KG1 (cell line): ENCODE results near the gene NUDT4.
"Not testable (repeated sequence)": the region's sequence is repeated elsewhere in the genome, so short reads cannot be mapped to it uniquely, and the experiment has no call there.

ENCODE experiments used
- DNase-seq: peaks from one replicate; lab custom pipeline; 2025; lab: John Stamatoyannopoulos, UW

NUDT4 gene

DNA sequence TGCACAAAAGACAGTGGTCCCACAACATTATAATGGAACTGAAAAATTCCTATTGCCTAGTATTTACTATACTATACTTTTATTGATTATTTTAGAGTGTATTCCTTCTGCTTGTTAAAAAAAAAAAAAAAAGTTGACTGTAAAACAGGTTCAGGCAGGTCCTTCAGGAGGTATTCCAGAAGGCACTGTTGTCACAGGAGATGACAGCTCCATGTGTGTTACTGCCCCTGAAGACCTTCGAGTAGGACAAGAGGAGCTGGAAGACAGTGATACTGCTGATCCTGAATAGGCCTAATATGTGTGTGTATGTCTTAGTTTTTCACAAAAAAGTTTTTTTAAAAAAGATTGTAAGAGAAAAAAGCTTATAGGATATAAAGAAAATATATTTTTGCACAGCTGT is 51.7 kb downstream of the NUDT4 start:
- no peak for DNase-seq

DNA sequence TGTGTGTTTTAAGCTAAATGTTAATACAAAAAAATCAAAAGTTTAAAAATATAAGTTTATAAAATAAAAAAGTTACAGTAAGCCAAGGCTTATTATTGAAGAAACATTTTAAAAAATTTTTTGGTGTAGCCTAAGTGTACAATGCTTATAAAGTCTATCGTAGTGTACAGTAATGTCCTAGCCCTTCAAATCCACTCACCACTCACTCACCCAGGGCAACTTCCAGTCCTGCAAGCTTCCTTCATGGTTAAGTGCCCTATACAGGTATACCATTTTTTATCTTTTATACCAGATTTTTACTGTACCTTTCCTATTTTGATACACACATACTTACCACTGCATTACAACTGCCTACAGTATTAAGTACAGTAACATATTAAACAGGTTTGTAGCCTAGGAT is 52.1 kb downstream of the NUDT4 start:
- DNase-seq = no peak

- no peak for DNase-seq
Observed at GRCh38 chr12:93430280-93430679, 52.6 kb downstream of the NUDT4 start.

DNA sequence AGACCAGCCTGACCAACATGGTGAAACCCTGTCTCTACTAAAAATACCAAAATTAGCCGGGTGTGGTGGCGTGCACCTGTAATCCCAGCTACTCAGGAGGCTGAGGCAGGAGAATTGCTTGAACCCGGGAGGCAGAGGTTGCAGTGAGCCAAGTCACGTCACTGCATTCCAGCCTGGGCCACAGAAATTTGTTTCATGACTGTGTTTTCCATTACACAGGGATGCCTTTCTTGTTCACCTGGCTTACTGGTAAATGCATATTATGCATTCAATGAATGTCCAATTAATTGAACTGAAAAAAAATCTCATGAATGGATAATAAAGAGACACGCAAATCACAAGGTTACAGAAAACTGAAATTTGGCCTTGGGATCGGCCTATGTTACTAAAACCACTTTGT is 54.3 kb downstream of the NUDT4 start:
- not testable (repeated sequence) for DNase-seq

DNA sequence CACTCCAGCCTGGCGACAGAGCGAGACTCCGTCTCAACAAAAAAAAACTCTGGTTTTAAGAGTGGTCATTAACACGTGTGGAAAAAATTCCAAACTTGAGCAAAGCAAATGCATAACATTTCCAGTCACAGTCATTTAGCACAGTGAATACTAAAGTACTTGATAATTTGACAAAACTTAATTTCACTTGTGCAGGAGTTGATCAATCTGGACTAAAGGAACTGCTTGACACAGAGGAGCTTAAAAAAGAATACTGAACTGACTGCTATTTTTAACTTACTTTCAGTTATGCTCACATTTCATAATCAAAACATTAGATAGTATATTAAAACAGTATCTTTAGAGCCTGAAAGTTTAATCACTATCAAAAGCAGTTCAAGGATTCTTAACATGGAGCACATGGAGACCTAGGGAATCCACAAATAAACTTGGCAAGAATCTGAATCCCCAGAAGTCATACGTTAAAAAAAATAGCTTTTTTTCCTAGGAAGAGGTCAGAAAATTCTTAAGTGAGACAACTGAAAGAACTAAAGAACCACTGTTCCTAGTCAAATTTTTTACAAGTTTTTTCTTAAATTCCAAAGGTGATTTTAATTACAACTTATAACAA is 56.6 kb downstream of the NUDT4 start:
- no peak for DNase-seq

- no peak for DNase-seq
Observed at GRCh38 chr12:93438266-93439050, 60.7 kb downstream of the NUDT4 start.

DNA sequence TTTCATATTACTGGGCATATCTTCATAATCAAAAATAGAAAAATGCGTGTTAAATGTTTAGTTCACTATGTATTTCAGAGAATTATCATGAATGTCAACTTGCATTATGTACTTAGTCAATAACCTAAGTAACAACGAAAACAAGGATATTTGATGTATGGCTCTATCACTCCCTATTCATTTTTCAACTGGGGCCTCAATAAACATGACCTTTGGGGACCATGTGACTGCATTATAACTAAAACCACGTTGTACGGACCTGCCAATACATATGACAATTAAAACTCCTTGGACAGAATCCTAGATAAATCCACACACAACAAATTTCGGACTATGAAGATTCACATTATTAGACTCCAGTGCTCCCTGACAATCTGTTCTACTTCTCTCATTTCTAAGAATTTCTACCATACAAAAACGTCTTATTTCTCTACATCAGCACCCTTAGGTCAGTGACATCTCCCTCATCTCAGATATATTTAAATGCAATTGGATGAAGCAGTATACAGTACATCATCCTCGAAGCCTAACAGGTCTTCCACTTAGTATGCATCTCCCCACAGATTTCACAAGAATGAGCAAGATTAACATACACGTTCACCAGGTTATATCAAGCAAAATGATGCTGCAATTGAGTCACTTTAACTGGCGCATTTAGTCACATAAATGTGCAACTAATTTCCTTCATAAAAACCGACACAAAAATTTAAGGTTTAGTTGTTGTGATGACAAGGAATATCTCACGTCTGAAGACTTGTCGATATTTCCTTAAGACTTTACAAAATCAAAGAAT is 62.5 kb downstream of the NUDT4 start:
- no peak for DNase-seq

DNA sequence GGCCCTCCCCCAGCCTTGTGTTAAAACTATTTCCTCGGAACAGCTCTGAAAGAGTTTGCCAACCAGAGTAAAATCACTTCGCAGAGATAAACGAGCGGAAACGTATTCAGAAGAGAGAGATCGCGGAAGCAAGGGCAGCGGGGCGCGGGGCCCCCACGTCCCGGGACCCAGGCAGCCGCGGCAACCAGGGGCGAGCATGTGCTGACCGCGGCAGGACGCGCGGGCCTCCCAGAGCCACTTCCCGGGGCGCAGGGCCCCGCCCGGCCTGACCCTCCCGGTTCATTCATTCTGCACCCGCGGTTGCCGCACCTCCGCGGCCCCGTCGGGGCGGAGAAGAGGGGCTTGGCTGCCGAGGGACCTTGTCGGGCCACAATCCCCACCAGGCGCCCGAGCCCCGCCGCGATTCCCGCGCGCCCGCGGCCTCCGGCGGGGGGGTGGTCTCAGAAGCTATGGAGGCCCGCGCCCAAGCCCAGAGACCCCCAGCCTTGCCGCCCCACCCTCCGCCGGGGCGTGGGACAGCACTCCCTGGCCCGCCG is 63.4 kb downstream of the NUDT4 start:
- DNase-seq = no peak

- DNase-seq = peak; percentile 97
Observed at GRCh38 chr12:93441617-93442410, 64.1 kb downstream of the NUDT4 start, which contains the start of gene UBE2N. Gene UBE2N, minus strand, starts transcription at chr12:93441947. Its CDS starts 63 bp downstream, at chr12:93441884.

DNA sequence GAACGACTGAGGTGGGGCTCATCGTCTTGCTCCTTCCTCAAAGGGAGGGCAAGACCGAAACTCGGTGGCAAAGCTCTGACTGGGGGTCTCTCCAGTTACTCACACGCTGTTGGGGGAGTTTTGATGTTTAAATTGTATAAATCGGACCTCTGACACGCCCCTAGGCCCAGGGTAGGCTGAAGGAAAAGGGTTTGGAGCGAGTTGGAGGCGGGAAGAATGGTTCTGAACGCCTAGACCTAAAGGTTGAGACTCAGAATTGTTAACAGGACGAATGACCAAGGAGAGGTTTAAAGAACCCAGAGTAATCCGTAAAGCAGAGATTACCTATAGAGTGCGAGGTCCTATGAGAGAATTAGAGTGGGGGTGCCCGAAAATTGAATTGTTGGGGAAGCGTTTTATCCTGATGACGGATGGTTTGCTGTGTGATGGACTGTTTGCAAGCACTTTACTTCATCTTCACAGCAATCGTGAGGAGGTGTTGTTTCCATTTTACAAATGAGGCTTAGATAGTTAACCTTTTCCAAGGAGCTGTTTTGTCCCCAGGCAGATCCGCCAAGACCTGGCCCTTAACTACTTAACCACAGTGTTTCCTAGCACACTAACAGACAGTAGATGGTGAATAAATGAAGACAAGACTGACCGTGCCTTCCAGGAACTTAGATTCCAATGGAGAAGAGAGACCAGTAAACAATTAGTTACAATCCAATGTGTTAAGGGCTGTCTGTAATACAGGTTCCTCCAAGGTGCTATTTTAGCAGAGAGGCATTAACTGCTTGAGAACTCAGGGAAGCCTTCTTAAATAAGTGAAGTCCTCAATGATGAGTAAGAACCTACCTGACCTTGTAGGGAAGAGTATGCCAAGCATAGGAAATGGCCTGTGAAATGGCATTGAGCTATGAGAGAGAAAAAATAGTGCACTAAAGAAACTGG is 65.0 kb downstream of the NUDT4 start:
- DNase-seq = no peak

DNA sequence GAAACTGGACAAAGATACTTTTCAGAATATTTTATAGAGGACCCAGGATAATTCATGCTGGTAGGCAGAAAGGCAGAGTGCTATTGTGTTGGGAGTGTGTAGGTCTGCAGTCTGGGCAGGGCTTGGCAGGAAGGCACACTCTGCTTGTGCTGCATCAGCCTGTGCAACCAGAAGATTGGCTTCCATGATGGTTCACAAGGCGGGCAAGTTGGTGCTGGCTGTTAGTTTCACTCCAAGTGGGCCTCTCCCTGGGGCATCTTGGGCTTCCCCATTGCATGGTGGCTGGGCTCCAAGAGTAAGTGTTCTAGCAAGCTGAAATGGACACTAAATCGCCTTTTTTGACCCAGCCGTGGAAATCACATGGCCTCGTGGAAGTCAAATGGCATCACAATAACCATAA is 65.9 kb downstream of the NUDT4 start:
- no peak for DNase-seq

DNA sequence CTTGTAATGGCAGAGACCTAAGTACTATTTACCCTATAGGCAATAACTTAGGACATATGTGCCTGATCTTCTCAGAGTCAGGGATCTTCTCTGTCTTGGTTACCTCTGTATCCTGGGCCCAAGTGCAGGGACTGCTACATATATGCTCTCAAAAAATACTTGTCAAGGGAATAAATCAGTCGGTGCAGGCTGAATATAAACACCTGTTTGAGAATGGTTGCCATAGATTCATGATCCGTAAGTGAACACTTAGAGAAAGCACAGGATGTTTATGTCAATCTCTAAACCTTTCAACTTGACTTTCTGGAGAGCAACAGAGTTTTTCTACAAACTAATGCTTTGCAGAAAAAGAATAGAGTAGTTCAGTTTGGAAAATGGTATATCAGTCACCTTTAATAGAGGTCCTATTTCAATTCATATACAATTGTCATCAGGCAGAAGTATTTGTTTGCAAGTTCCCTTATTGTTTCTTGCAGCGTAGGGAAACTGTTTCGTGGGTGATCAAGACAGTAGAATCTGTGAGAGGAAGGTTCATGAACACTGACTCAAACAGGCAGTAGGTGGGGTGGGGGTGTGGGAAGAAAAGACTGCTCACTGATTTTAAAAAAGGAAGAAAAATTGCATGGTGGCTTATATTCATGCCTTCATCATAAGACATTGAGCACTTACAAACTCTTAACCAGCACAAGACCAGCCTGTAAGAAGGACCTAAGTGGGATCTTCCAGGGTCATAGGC is 70.0 kb downstream of the NUDT4 start:
- DNase-seq = no peak

GRCh38 chr12:93448796-93449195 is 71.1 kb downstream of the NUDT4 start:
- DNase-seq = no peak

GRCh38 chr12:93449277-93449676 is 71.6 kb downstream of the NUDT4 start:
- DNase-seq = no peak

- DNase-seq = no peak
Observed at GRCh38 chr12:93451423-93452158, 73.9 kb downstream of the NUDT4 start.

DNA sequence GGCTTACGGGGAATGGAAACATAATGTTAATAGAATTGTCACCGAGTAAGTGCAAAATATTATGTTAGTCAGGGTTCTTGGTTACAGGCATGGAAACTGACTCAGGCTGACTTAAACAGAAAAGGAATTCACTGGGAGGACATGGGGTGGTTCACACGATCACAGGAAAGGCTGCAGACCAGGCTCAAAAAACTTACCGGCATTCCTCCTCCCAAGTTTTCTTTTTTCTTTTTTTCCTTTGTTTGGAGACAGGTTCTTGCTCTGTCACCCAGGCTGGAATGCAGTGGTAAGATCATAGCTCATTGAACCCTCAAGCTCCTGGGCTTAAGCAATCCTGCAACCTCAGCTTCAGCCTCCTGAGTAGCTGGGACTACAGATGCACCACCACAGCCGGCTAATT is 75.9 kb downstream of the NUDT4 start:
- DNase-seq = no peak

DNA sequence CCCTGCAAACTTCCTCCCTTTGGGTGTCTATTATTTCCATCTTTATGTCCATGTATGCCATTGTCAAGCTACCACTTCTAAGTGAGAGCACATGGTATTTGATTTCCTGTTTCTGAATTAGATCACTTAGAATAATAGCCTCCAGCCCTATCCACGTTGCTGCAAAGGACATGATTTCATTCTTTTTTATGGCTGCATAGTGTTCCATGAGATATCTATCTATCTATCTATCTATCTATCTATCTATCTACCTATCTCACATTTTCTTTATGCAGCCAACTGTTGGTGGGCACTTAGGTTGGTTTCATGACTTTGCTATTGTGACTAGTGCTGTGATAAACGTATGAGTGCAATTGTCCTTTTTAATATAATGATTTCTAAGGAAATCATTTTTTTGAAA is 78.4 kb downstream of the NUDT4 start:
- no peak for DNase-seq
